NCI-H446 treated with DMSO at 0.1 percent for 48 hours (cell line): ENCODE results near the gene LGALS9C.
"Not testable (repeated sequence)": the region's sequence is repeated elsewhere in the genome, so short reads cannot be mapped to it uniquely, and the experiment has no call there.

Experiments
- DNase-seq: peaks from one replicate; lab custom pipeline; 2025; lab: John Stamatoyannopoulos, UW

Gene LGALS9C

GRCh38 chr17:18476508-18477308, at the start of gene LGALS9C:
Gene LGALS9C (plus strand): TSS chr17:18476789. CDS start chr17:18476855, 66 bp downstream.
- not testable (repeated sequence) for DNase-seq

GRCh38 chr17:18432206-18432605, 44.4 kb upstream of the LGALS9C start:
- not testable (repeated sequence) for DNase-seq

GRCh38 chr17:18439465-18439870, 37.1 kb upstream of the LGALS9C start:
- DNase-seq: not testable (repeated sequence)

- not testable (repeated sequence) for DNase-seq
These were observed 34.5 kb upstream of the LGALS9C start for GRCh38 chr17:18442093-18442492.

GRCh38 chr17:18442532-18442931, 34.1 kb upstream of the LGALS9C start:
- not testable (repeated sequence) for DNase-seq

GRCh38 chr17:18447476-18448205, 28.9 kb upstream of the LGALS9C start:
- not testable (repeated sequence) for DNase-seq

- not testable (repeated sequence) for DNase-seq
These were observed 28.3 kb upstream of the LGALS9C start for GRCh38 chr17:18448311-18448710.

- not testable (repeated sequence) for DNase-seq
These were observed 26.8 kb upstream of the LGALS9C start for GRCh38 chr17:18449833-18450232.

GRCh38 chr17:18450998-18451397, 25.6 kb upstream of the LGALS9C start:
- DNase-seq: not testable (repeated sequence)

GRCh38 chr17:18451969-18452368, 24.6 kb upstream of the LGALS9C start:
- DNase-seq: not testable (repeated sequence)

GRCh38 chr17:18459035-18459434, 17.6 kb upstream of the LGALS9C start:
- DNase-seq: not testable (repeated sequence)

GRCh38 chr17:18463831-18464502, 12.6 kb upstream of the LGALS9C start:
- peak; percentile 1 for DNase-seq

GRCh38 chr17:18466250-18466983, 10.2 kb upstream of the LGALS9C start:
- DNase-seq: not testable (repeated sequence)

- DNase-seq: not testable (repeated sequence)
These were observed 9.6 kb upstream of the LGALS9C start for GRCh38 chr17:18467001-18467400.

GRCh38 chr17:18468472-18469171, 8.0 kb upstream of the LGALS9C start:
- not testable (repeated sequence) for DNase-seq

GRCh38 chr17:18469837-18470236, 6.8 kb upstream of the LGALS9C start:
- DNase-seq: not testable (repeated sequence)

GRCh38 chr17:18470345-18470930, 6.2 kb upstream of the LGALS9C start:
- not testable (repeated sequence) for DNase-seq

- DNase-seq: not testable (repeated sequence)
These were observed 2.6 kb upstream of the LGALS9C start for GRCh38 chr17:18473967-18474366.

GRCh38 chr17:18474754-18475153, 1.8 kb upstream of the LGALS9C start:
- not testable (repeated sequence) for DNase-seq

GRCh38 chr17:18477367-18477766, 778 bp downstream of the LGALS9C start:
- DNase-seq: not testable (repeated sequence)

GRCh38 chr17:18478362-18478761, 1.8 kb downstream of the LGALS9C start:
- DNase-seq: not testable (repeated sequence)
